Subcutaneous abdominal adipose tissue (tissue), 5 donors: ENCODE data around the gene KDM4B.

Source experiments
- H3K27ac ChIP-seq: one replicate; pipeline ENCODE4 v1.7.0; 2013; ENCODE audit warnings: low read depth, mild to moderate bottlenecking, inconsistent platforms, low read length, moderate library complexity
- H3K27me3 ChIP-seq, 5 donors: one replicate each; pipeline ENCODE4 v1.7.0; 2013; ENCODE audit warnings: low read length in 5 of 5, inconsistent platforms in 1 of 5; ENCODE audit not compliant: control insufficient read depth in 5 of 5, insufficient read depth in 4 of 5
- H3K36me3 ChIP-seq, 5 donors: one replicate each; pipeline ENCODE4 v1.7.0; 2013; ENCODE audit warnings: low read length in 5 of 5; ENCODE audit not compliant: control insufficient read depth in 5 of 5, insufficient read depth in 5 of 5
- H3K4me1 ChIP-seq, 5 donors: one replicate each; pipeline ENCODE4 v1.7.0; 2013; ENCODE audit warnings: low read length in 5 of 5, mild to moderate bottlenecking in 3 of 5, moderate library complexity in 1 of 5; ENCODE audit not compliant: control insufficient read depth in 5 of 5, insufficient read depth in 5 of 5
- H3K4me3 ChIP-seq, 5 donors: one replicate each; pipeline ENCODE4 v1.7.0; 2013; ENCODE audit warnings: low read length in 5 of 5, low read depth in 1 of 5
- H3K9ac ChIP-seq, 5 donors: one replicate each; pipeline ENCODE4 v1.7.0; 2013; ENCODE audit warnings: low read length in 5 of 5, mild to moderate bottlenecking in 4 of 5, moderate library complexity in 3 of 5
- H3K9me3 ChIP-seq, 5 donors: one replicate each; pipeline ENCODE4 v1.7.0; 2013; ENCODE audit warnings: low read length in 5 of 5; ENCODE audit not compliant: control insufficient read depth in 5 of 5
- donor health status: healthy.
- donor health status: healthy.
- donor health status: healthy.
- donor health status: healthy.
- donor health status: healthy.

KDM4B gene

DNA sequence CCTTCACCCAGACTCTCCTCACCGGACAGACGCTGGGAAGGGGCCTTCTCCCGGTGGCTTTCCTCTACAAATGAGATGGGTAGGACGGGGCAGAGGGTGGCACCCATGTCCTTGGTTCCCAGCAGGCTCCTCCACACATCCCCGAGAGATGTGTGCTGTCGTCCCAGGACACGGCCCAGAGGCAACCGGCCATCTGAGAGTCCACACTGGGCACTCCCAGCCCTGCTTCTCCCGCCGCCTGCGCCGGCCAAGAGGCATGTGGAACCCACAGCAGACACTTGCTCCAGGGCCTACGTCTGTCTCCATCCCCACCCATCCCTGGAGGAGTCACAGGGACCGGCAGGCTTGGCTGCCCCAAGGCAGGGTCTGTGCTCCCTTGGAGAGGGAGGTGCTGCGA is 179.9 kb downstream of the KDM4B start:
- H3K9ac ChIP-seq = no peak overlapping the region
- no peak overlapping the region for H3K27ac ChIP-seq
- peaks cover 0 to 81% (median 55%) of the 10 kb centered on the region in 5 donors for H3K36me3 ChIP-seq
- H3K4me1 ChIP-seq = no peaks in the 10 kb centered on the region
- no peak overlapping the region for H3K4me3 ChIP-seq
- H3K27me3 ChIP-seq = no peaks in the 10 kb centered on the region
- H3K9me3 ChIP-seq = no peaks in the 10 kb centered on the region

DNA sequence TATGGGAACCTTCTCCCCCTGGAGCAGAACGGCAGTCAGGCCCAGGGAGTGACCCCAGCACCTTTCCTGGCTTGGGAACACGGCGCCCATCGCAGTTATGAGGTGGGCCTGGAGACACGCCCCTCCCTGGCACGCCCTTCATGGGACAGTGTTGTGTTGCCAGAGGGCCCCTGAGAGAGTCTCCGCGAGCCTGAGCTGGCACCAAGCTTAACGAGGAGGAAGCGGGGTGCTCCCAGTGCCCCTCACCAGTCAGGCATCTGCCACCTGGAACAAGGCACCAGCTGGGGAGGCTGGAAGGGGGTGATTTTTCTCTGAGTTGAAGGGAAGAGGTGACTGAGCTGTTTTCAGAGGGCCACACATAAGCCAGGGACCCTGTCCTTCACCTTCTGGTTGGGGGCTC is 180.6 kb downstream of the KDM4B start:
- Histone ChIP-seq H3K9ac (no peak overlapping the region), H3K27ac (no peak overlapping the region), H3K27me3 (no peaks in the 10 kb centered on the region), H3K36me3 (peaks cover 0 to 75% (median 52%) of the 10 kb centered on the region in 5 donors), H3K9me3 (no peaks in the 10 kb centered on the region), H3K4me3 (no peak overlapping the region), H3K4me1 (no peaks in the 10 kb centered on the region)

DNA sequence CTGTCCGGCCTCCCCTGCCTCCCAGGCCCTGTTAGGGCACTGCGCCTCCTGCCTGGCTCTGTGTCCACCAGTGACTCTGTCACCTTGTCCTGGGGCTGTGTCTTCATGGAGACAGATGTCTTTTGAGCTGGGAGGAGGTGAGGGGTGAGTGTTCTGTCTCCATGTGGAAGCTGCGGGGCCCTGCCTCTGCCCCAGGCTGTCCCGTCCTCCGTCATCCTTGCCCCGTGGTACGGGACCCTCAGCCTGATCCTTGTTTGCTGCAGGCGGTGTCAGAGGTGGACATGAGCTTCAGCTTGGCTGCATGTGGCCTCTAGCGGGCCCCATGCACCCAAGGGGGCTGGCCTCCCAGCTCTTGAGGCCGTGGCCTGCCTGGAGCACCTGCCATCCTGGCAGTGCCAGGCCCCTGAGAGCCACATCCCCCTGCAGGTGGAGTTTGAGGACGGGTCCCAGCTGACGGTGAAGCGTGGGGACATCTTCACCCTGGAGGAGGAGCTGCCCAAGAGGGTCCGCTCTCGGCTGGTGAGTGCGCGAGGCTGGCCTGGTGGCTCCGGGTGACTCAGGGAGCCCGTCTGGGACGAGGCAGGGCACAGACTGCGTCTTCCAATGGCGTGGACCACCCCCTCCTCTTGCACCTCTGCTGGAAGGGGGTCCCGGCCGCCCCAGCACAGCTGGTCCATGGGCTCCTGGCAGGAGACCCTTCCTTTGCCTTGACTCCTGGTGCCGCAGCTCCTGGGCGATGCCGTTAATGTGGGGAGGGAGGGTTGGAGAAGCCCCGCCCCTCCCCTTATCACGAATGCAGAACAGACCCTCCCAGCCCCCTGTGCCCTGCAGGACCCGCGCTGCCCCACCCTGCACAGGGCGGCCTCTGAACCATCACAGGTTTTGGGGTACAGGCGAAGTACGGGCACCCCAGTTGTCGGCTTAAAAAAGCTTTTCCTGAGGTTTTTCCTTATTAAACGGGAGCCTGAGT is 181.3 kb downstream of the KDM4B start:
- Histone ChIP-seq H3K27ac (no peak overlapping the region), H3K9me3 (no peaks in the 10 kb centered on the region), H3K36me3 (peaks cover 0 to 68% (median 46%) of the 10 kb centered on the region in 5 donors), H3K4me1 (no peaks in the 10 kb centered on the region), H3K4me3 (no peak overlapping the region), H3K27me3 (no peaks in the 10 kb centered on the region), H3K9ac (no peak overlapping the region)

DNA sequence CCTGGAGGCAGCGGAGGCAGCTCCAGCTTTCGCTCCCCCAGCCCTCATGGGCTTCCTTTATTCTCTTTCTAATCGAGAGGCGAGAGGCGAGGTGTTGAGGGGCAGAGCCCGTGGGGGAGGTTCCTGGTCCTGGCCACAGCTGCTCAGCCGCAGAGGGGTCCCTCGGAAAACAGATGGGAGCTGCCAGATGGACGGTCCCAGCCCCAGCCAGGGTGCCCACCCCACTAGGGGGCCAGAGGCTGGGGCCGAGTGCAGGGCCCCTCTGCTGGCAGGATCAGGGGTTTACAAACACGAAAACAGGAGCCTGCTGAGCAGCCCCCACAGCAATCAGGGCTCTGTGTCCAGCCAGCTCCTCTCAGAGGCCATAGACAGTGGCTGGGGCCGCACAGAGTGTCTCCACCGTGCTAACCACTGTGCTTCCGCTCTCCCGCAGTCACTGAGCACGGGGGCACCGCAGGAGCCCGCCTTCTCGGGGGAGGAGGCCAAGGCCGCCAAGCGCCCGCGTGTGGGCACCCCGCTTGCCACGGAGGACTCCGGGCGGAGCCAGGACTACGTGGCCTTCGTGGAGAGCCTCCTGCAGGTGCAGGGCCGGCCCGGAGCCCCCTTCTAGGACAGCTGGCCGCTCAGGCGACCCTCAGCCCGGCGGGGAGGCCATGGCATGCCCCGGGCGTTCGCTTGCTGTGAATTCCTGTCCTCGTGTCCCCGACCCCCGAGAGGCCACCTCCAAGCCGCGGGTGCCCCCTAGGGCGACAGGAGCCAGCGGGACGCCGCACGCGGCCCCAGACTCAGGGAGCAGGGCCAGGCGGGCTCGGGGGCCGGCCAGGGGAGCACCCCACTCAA is 182.2 kb downstream of the KDM4B start:
- Histone ChIP-seq H3K9ac (no peak overlapping the region), H3K4me1 (no peaks in the 10 kb centered on the region), H3K9me3 (no peaks in the 10 kb centered on the region), H3K4me3 (no peak overlapping the region), H3K27ac (no peak overlapping the region), H3K36me3 (peaks cover 0 to 60% (median 39%) of the 10 kb centered on the region in 5 donors), H3K27me3 (no peaks in the 10 kb centered on the region)

DNA sequence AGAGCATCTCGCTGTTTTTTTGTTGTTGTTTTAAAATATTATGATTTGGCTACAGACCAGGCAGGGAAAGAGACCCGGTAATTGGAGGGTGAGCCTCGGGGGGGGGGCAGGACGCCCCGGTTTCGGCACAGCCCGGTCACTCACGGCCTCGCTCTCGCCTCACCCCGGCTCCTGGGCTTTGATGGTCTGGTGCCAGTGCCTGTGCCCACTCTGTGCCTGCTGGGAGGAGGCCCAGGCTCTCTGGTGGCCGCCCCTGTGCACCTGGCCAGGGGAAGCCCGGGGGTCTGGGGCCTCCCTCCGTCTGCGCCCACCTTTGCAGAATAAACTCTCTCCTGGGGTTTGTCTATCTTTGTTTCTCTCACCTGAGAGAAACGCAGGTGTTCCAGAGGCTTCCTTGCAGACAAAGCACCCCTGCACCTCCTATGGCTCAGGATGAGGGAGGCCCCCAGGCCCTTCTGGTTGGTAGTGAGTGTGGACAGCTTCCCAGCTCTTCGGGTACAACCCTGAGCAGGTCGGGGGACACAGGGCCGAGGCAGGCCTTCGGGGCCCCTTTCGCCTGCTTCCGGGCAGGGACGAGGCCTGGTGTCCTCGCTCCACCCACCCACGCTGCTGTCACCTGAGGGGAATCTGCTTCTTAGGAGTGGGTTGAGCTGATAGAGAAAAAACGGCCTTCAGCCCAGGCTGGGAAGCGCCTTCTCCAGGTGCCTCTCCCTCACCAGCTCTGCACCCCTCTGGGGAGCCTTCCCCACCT is 183.3 kb downstream of the KDM4B start:
- H3K36me3 ChIP-seq = peaks cover 0 to 50% (median 30%) of the 10 kb centered on the region in 5 donors
- H3K27ac ChIP-seq = no peak overlapping the region
- H3K4me1 ChIP-seq = no peaks in the 10 kb centered on the region
- no peak overlapping the region for H3K4me3 ChIP-seq
- H3K9me3 ChIP-seq = peaks cover 0 to under 1% (median 0%) of the 10 kb centered on the region in 5 donors
- no peak overlapping the region for H3K9ac ChIP-seq
- no peaks in the 10 kb centered on the region for H3K27me3 ChIP-seq

DNA sequence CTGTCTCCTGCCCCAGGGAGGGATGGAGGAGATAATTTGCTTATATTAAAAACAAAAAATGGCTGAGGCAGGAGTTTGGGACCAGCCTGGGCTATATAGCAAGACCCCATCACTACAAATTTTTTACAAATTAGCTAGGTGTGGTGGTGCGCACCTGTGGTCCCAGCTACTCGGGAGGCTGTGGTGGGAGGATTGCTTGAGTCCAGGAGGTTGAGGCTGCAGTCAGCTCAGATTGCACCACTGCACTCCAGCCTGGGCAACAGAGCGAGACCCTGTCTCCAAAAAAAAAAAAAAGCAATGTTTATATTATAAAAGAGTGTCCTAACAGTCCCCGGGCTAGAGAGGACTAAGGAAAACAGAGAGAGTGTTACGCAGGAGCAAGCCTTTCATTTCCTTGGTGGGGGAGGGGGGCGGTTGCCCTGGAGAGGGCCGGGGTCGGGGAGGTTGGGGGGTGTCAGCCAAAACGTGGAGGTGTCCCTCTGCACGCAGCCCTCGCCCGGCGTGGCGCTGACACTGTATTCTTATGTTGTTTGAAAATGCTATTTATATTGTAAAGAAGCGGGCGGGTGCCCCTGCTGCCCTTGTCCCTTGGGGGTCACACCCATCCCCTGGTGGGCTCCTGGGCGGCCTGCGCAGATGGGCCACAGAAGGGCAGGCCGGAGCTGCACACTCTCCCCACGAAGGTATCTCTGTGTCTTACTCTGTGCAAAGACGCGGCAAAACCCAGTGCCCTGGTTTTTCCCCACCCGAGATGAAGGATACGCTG is 184.0 kb downstream of the KDM4B start:
- Histone ChIP-seq H3K4me3 (no peak overlapping the region), H3K9me3 (peaks cover 0 to 8% (median 0%) of the 10 kb centered on the region in 5 donors), H3K9ac (no peak overlapping the region), H3K27ac (no peak overlapping the region), H3K36me3 (peaks cover 0 to 43% (median 27%) of the 10 kb centered on the region in 5 donors), H3K27me3 (no peaks in the 10 kb centered on the region), H3K4me1 (no peaks in the 10 kb centered on the region)

DNA sequence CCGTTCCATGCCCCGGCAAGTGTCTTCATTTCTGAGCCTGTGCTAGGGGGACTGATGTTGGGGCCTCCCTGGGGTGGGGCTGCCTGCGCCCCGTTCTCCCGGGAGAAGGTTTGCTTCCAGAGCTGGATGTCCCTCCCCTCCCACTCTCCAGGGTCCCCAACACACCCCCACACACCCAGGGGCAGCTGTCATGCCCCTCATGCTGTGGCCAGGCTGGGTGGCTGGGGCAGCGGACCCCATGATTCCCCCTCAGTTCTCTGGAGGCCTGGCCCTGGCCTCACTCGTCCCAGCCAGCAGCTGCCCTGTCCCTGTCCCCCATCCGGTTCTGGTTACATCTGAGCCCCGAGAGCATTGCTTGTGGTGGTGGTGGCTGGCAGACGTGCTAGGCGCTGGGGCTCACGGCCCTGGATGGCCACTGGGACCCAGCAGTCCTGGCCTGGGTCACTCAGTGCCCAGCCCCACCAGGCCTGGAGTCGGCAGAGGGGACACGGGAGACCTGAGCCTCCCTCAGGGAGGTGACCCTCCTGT is 184.8 kb downstream of the KDM4B start:
- Histone ChIP-seq H3K27me3 (no peaks in the 10 kb centered on the region), H3K9ac (no peak overlapping the region), H3K36me3 (peaks cover 0 to 36% (median 23%) of the 10 kb centered on the region in 5 donors), H3K4me1 (no peaks in the 10 kb centered on the region), H3K27ac (no peak overlapping the region), H3K4me3 (no peak overlapping the region), H3K9me3 (peaks cover 0 to 8% (median 0%) of the 10 kb centered on the region in 5 donors)

DNA sequence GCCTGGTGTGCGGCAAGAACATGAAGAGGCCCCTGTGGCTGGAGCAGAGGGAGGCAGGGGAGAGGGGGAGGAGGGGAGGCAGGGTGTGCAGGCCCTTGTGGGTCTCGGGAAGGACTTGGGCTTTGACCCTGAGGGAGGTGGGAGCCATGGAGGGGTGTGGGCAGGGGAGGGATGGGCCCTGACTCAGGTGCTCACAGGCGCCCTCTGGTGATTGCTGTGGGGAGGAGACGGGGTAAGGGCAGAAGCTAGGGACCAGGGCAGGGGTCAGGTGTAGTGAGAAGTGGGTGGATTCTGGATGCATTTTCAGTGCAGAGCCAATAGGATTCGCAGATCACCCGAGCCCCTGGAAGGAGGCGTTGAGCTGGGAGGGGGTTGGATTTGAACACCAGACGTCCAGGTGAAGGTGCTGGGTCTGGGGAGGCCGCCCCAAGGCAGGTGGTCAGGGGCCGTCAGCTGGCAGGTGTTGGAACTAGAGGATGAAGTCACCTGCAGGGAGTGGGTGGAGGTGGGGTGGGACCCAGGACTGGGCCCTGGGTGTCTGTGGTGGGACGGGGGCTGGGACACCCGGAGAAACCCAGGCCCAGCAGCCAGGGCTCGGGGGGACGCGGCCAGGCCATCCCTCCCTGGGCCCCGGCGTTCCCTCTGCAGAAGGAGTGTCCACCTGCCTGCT is 185.4 kb downstream of the KDM4B start:
- Histone ChIP-seq H3K27ac (no peak overlapping the region), H3K36me3 (peaks cover 0 to 30% (median 17%) of the 10 kb centered on the region in 5 donors), H3K27me3 (no peaks in the 10 kb centered on the region), H3K4me1 (no peaks in the 10 kb centered on the region), H3K9me3 (peaks cover 0 to 8% (median 0%) of the 10 kb centered on the region in 5 donors), H3K9ac (no peak overlapping the region), H3K4me3 (no peak overlapping the region)
